ENCODE data around the gene ZFX.

DNA sequence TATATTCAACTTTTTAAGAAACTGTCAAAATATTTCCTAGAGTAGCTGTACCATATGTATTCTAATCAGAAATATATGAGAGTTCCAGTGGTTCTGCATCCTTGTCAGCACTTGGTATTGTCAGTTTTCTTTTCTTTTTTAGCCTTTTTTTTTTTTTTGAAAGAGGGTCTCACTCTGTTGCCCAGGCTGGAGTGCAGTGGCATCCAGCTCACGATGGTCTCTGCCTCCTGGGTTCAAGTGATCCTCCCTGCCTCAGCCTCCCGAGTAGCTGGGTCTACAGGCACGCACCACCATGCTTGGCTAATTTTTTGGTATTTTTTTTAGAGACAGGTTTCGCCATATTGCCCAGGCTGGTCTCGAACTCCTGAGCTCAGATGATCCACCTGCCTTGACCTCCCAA lies 79.1 kb downstream of the ZFX start:
- TF ChIP-seq, protein P1, sequence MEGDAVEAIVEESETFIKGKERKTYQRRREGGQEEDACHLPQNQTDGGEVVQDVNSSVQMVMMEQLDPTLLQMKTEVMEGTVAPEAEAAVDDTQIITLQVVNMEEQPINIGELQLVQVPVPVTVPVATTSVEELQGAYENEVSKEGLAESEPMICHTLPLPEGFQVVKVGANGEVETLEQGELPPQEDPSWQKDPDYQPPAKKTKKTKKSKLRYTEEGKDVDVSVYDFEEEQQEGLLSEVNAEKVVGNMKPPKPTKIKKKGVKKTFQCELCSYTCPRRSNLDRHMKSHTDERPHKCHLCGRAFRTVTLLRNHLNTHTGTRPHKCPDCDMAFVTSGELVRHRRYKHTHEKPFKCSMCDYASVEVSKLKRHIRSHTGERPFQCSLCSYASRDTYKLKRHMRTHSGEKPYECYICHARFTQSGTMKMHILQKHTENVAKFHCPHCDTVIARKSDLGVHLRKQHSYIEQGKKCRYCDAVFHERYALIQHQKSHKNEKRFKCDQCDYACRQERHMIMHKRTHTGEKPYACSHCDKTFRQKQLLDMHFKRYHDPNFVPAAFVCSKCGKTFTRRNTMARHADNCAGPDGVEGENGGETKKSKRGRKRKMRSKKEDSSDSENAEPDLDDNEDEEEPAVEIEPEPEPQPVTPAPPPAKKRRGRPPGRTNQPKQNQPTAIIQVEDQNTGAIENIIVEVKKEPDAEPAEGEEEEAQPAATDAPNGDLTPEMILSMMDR (IDR thresholded peaks at IDR 0.05): no peak
- no peak for TF ChIP-seq POLR2A (IDR thresholded peaks at IDR 0.05)

All from adrenal gland (tissue), 5 donors.